ENCODE measurements around the gene C12orf56.

- TF ChIP-seq CTCF (IDR thresholded peaks at IDR 0.05 in 2 of 3, conservative IDR thresholded peaks at IDR 0.05 in 1 of 3; ENCODE audit: borderline replicate concordance in 1 of 3, insufficient read depth in 1 of 3, low read depth in 2 of 3, low read length in 2 of 3) (no peak), SIN3A (IDR thresholded peaks at IDR 0.05; ENCODE audit: low read depth) (no peak)
These were observed 170.5 kb downstream of the C12orf56 start for GRCh38 chr12:64220046-64220445.
